PC-9 (cell line): ENCODE results near the gene TSPAN18. TPM values are rescaled to one million over a fixed set of nuclear protein-coding genes. Genes with fewer than 3 reads are reported as not detected.

Experiments used
- BruUV-seq: library from RNA; stranded (reverse); fragments of 400-500 nt; replicated peaks from 2 replicates; lab custom pipeline; 2021; lab: Mats Ljungman, UMichigan
- CTCF ChIA-PET: fragments of 300-600 bp; sonication (Branson Sonifier 250); formaldehyde crosslinking; loops from one replicate; lab custom pipeline; 2022; ENCODE audit warnings: antibody characterized with exemption; lab: Charles Lee
- POLR2A ChIA-PET: fragments of 300-600 bp; sonication (Branson Sonifier 250); formaldehyde crosslinking; loops from one replicate; lab custom pipeline; 2022; ENCODE audit warnings: antibody characterized with exemption; ENCODE audit not compliant: unreplicated experiment; lab: Charles Lee
- DNase-seq, 2 experiments: peaks; one replicate each; pipeline versions ENCODE4 v3.0.0 to v3.0.0-alpha.2; 2015 to 2022; ENCODE audit warnings: mixed read lengths in 1 of 2
- H2AFZ ChIP-seq: fragments of 200-600 bp; sonication (generic); 2 replicates; pipeline ENCODE4 v1.8.1; 2017; ENCODE audit warnings: antibody characterized with exemption
- H3F3A ChIP-seq: fragments of 200-600 bp; sonication (generic); 2 replicates; pipeline ENCODE4 v1.8.1; 2017; ENCODE audit warnings: antibody characterized with exemption, mild to moderate bottlenecking, low read depth; ENCODE audit not compliant: insufficient read depth
- H3K27ac ChIP-seq: fragments of 200-600 bp; sonication (generic); 2 replicates; pipeline ENCODE4 v1.6.1; 2016; ENCODE audit warnings: mixed run types
- H3K27me3 ChIP-seq: fragments of 200-600 bp; sonication (generic); 2 replicates; pipeline ENCODE4 v1.6.1; 2016; ENCODE audit warnings: low read depth, mixed run types; ENCODE audit not compliant: insufficient read depth
- H3K36me3 ChIP-seq: fragments of 200-600 bp; sonication (generic); 2 replicates; pipeline ENCODE4 v1.6.1; 2016; ENCODE audit warnings: low read depth, mixed run types
- H3K4me1 ChIP-seq: fragments of 200-600 bp; sonication (generic); replicated peaks from 2 replicates; pipeline ENCODE4 v1.6.1; 2016; ENCODE audit warnings: mixed run types; ENCODE audit not compliant: insufficient read depth
- H3K4me2 ChIP-seq: fragments of 200-600 bp; sonication (generic); 2 replicates; pipeline ENCODE4 v1.6.1; 2017; ENCODE audit warnings: mixed run types
- H3K4me3 ChIP-seq: fragments of 200-600 bp; sonication (generic); 2 replicates; pipeline ENCODE4 v1.6.1; 2016; ENCODE audit warnings: mixed run types
- H3K79me2 ChIP-seq: fragments of 200-600 bp; sonication (generic); 2 replicates; pipeline ENCODE4 v1.6.1; 2017; ENCODE audit warnings: low read depth, mixed run types
- H3K9me2 ChIP-seq: fragments of 200-600 bp; sonication (generic); 2 replicates; pipeline ENCODE4 v1.8.1; 2017; ENCODE audit warnings: mild to moderate bottlenecking; ENCODE audit not compliant: insufficient read depth
- H3K9me3 ChIP-seq: fragments of 200-600 bp; sonication (generic); 2 replicates; pipeline ENCODE4 v1.8.1; 2016; ENCODE audit warnings: low read depth; ENCODE audit not compliant: insufficient read depth
- H4K20me1 ChIP-seq: fragments of 200-600 bp; sonication (generic); 2 replicates; pipeline ENCODE4 v1.8.1; 2017; ENCODE audit not compliant: insufficient read depth
- EZH2 ChIP-seq: fragments of 200-600 bp; sonication (generic); IDR thresholded peaks from 2 replicates; pipeline ENCODE4 v1.8.0; 2017; ENCODE audit warnings: antibody characterized with exemption, low read depth
- intact Hi-C: fragments of 100-400 bp; cut with micrococcal nuclease; formaldehyde crosslinking; loops from one replicate; pipeline ENCODE4 v1.10.0; 2022; ENCODE audit not compliant: unreplicated experiment
- total RNA-seq: library from RNA; stranded (reverse); gene quantifications from 2 replicates; pipeline ENCODE4 v1.2.3, GENCODE V29; 2021
- TF ChIP-seq, protein P1 (sequence below): fragments of 200-600 bp; sonication (generic); conservative IDR thresholded peaks from 2 replicates; pipeline ENCODE4 v1.6.1; 2017; ENCODE audit warnings: mixed run types, antibody characterized with exemption, mild to moderate bottlenecking, moderate library complexity

TSPAN18 gene
- total RNA-seq, 1 experiment from 2014 or later, result not detected

DNA sequence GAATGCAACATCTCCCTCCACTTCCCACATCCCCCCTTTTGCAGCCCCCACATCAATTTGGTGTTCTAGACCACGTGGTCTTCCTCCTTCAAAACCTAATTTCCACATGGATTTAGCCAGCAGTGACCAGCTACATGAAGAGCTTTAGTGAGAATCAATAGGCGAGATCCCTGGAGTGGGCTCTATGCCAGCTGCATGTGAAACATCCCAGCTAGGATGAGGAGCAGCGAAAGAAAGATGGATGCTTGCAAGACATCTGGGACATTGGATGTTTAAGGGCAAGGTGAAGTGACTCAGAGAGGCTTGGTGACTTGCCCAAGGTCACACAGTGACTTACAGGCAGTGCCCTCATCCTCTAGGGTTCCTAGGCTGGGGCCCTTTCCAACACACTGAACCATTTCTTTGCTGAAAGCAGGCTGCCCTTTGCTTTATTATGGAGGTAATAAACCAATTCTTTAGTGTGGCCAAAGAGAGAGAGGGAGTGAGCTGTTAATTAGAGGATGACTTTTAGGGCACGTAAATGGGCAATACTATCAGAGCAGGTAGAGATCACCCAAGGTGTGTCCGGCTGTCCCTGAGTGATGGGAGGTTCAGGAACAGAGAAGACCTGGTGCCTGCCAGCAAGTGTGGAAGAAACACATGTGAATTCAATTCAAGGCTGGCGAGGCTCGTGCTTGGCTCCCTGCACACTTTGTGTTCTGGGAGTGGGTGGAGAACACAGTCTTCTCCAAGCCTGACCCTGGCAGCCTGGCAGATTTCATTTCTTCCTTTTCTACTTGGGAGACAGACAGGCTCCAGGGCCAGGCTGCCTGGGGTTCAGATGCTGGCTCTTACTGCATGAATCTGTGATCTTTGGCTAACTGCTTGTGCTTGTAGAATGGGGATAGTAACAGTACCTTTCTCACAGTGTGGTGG is 24.0 kb downstream of the TSPAN18 start:
- TF ChIP-seq, protein P1, sequence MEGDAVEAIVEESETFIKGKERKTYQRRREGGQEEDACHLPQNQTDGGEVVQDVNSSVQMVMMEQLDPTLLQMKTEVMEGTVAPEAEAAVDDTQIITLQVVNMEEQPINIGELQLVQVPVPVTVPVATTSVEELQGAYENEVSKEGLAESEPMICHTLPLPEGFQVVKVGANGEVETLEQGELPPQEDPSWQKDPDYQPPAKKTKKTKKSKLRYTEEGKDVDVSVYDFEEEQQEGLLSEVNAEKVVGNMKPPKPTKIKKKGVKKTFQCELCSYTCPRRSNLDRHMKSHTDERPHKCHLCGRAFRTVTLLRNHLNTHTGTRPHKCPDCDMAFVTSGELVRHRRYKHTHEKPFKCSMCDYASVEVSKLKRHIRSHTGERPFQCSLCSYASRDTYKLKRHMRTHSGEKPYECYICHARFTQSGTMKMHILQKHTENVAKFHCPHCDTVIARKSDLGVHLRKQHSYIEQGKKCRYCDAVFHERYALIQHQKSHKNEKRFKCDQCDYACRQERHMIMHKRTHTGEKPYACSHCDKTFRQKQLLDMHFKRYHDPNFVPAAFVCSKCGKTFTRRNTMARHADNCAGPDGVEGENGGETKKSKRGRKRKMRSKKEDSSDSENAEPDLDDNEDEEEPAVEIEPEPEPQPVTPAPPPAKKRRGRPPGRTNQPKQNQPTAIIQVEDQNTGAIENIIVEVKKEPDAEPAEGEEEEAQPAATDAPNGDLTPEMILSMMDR, result no peak
- TF ChIP-seq EZH2, result no peak
- POLR2A ChIA-PET, result no interaction called here
- Histone ChIP-seq H3K36me3 (no peaks in the 10 kb centered on the region), H3F3A (no peaks in the 10 kb centered on the region), H3K9me2 (no peaks in the 10 kb centered on the region), H3K79me2 (no peaks in the 10 kb centered on the region), H2AFZ (no peak overlapping the region), H4K20me1 (no peaks in the 10 kb centered on the region), H3K27ac (no peak overlapping the region), H3K27me3 (peaks cover 57% of the 10 kb centered on the region), H3K4me3 (no peak overlapping the region), H3K4me2 (no peak overlapping the region), H3K4me1 (no peaks in the 10 kb centered on the region), H3K9me3 (no peaks in the 10 kb centered on the region)
- BruUV-seq, result no TSS peak
- CTCF ChIA-PET, result no interaction called here
- intact Hi-C loops, result no loop called here
- no peak for DNase-seq

DNA sequence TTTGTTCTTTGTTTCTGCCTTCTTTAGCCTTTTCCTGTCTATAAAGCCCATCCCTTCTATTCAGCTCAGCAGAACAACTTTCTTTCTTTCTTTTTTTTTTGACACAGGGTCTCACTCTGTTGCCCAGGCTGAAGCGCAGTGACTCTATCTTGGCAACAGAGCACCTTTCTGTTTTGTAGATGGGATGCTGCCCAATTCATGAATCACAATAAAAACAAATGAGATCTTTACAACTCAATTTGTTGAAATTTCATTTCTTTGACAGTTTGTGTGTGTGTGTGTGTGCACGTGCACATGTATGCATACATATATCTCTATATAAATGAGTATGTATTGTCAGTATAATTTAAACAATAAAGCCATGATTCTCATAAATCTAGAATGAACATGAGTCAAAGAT is 25.5 kb downstream of the TSPAN18 start:
- H3K27ac ChIP-seq, result no peak overlapping the region
- no peak for DNase-seq
- H3K9me3 ChIP-seq, result no peaks in the 10 kb centered on the region
- no peaks in the 10 kb centered on the region for H4K20me1 ChIP-seq
- BruUV-seq, result no TSS peak
- no peak overlapping the region for H3K4me3 ChIP-seq
- CTCF ChIA-PET, result interaction anchor here (0.6 kb wide), 1 partner anchor 798 kb away, joined by 3 read pairs; no protein-coding TSS in a partner anchor
- intact Hi-C loops, result no loop called here
- H2AFZ ChIP-seq, result no peak overlapping the region
- H3K4me1 ChIP-seq, result no peaks in the 10 kb centered on the region
- no peaks in the 10 kb centered on the region for H3K9me2 ChIP-seq
- no peaks in the 10 kb centered on the region for H3K36me3 ChIP-seq
- no peak for TF ChIP-seq EZH2
- TF ChIP-seq, protein P1, result no peak
- H3K79me2 ChIP-seq, result no peaks in the 10 kb centered on the region
- POLR2A ChIA-PET, result interaction anchor here (0.6 kb wide), 1 partner anchor 9 kb away, joined by 3 read pairs; no protein-coding TSS in a partner anchor
- H3K4me2 ChIP-seq, result no peak overlapping the region
- H3F3A ChIP-seq, result no peaks in the 10 kb centered on the region
- H3K27me3 ChIP-seq, result peaks cover 51% of the 10 kb centered on the region

DNA sequence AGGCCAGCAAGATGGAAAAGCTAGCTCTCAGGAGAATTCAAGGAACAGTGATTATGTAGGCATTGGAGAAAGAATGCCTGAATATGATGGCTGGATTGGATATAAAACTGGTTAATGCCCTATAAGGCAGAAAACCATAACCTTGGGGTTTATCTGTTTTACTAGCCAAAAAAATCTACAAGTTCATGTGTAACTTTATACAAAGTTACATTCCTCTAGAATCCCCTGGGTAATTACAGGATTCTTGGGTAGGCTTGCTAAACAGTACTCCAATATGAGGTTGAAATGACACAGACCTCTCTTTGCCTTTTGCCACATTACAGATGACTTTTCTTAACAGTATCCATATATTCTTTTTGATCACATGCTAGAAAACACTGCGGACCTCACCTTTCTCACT is 26.0 kb downstream of the TSPAN18 start:
- ChIA-PET CTCF (no interaction called here), POLR2A (no interaction called here)
- Histone ChIP-seq H3K4me3 (no peak overlapping the region), H3K27me3 (peaks cover 52% of the 10 kb centered on the region), H3K4me1 (no peaks in the 10 kb centered on the region), H3K4me2 (no peak overlapping the region), H3K27ac (no peak overlapping the region), H3F3A (no peaks in the 10 kb centered on the region), H4K20me1 (no peaks in the 10 kb centered on the region), H2AFZ (no peak overlapping the region), H3K9me2 (no peaks in the 10 kb centered on the region), H3K36me3 (no peaks in the 10 kb centered on the region), H3K9me3 (no peaks in the 10 kb centered on the region), H3K79me2 (no peaks in the 10 kb centered on the region)
- no peak for DNase-seq
- no peak for TF ChIP-seq EZH2
- TF ChIP-seq, protein P1, result no peak
- intact Hi-C loops, result no loop called here
- BruUV-seq, result no TSS peak
